Mesendoderm (in vitro differentiated cells): Measurements from ENCODE around the gene APOBEC3B.

Source experiments
- DNase-seq: peaks from one replicate; pipeline ENCODE4 v3.0.0; 2013
- H2AK5ac ChIP-seq: 2 replicates; pipeline ENCODE4 v1.6.1; 2013; ENCODE audit warnings: low read length, inconsistent platforms
- H2BK120ac ChIP-seq: 2 replicates; pipeline ENCODE4 v1.6.1; 2013; ENCODE audit warnings: low read depth, mild to moderate bottlenecking, low read length, moderate library complexity, mixed read lengths
- H2BK15ac ChIP-seq: replicated peaks from 2 replicates; pipeline ENCODE4 v1.6.1; 2013; ENCODE audit warnings: low read depth, mild to moderate bottlenecking, moderate library complexity
- H2BK5ac ChIP-seq: 2 replicates; pipeline ENCODE4 v1.6.1; 2013; ENCODE audit warnings: low read length, inconsistent platforms
- H3K18ac ChIP-seq: 2 replicates; pipeline ENCODE4 v1.6.1; 2013; ENCODE audit warnings: mild to moderate bottlenecking, low read length, mixed read lengths
- H3K23ac ChIP-seq: one replicate; pipeline ENCODE4 v1.6.1; 2013; ENCODE audit warnings: low read length
- H3K27ac ChIP-seq: 2 replicates; pipeline ENCODE4 v1.5.1; 2013; ENCODE audit warnings: low read depth, mild to moderate bottlenecking, inconsistent platforms, low read length, moderate library complexity
- H3K27me3 ChIP-seq: 2 replicates; pipeline ENCODE4 v1.6.1; 2013; ENCODE audit warnings: low read length, control low read depth, mild to moderate bottlenecking, inconsistent platforms; ENCODE audit not compliant: insufficient read depth, poor library complexity
- H3K36me3 ChIP-seq: 2 replicates; pipeline ENCODE4 v1.6.1; 2013; ENCODE audit warnings: low read length, inconsistent platforms; ENCODE audit not compliant: control insufficient read depth, insufficient read depth
- H3K4ac ChIP-seq: one replicate; pipeline ENCODE4 v1.6.1; 2013; ENCODE audit warnings: low read depth, mild to moderate bottlenecking, low read length, moderate library complexity
- H3K4me1 ChIP-seq: 2 replicates; pipeline ENCODE4 v1.6.1; 2013; ENCODE audit warnings: low read depth, low read length, inconsistent platforms; ENCODE audit not compliant: control insufficient read depth
- H3K4me2 ChIP-seq: 2 replicates; pipeline ENCODE4 v1.6.1; 2013; ENCODE audit warnings: low read length
- H3K4me3 ChIP-seq: 2 replicates; pipeline ENCODE4 v1.5.1; 2013; ENCODE audit warnings: mild to moderate bottlenecking, low read length
- H3K56ac ChIP-seq: one replicate; pipeline ENCODE4 v1.6.1; 2013; ENCODE audit warnings: low read length
- H3K79me1 ChIP-seq: 2 replicates; pipeline ENCODE4 v1.6.1; 2013; ENCODE audit warnings: low read length, inconsistent platforms
- H3K79me2 ChIP-seq: 2 replicates; pipeline ENCODE4 v1.6.1; 2013; ENCODE audit warnings: mild to moderate bottlenecking, low read length; ENCODE audit not compliant: control insufficient read depth, insufficient read depth
- H3K9ac ChIP-seq: 2 replicates; pipeline ENCODE4 v1.6.1; 2013; ENCODE audit warnings: low read length, inconsistent platforms
- H4K5ac ChIP-seq: one replicate; pipeline ENCODE4 v1.6.1; 2013; ENCODE audit warnings: low read length
- H4K8ac ChIP-seq: one replicate; pipeline ENCODE4 v1.6.1; 2013; ENCODE audit warnings: low read depth, mild to moderate bottlenecking, control low read depth, low read length, moderate library complexity
- WGBS: extraction: QIAGEN DNeasy Blood & Tissue Kit; methylation state at CpG from one replicate; pipeline ENCODE4 v1.1.7; 2013; ENCODE audit warnings: low lambda C conversion rate, missing lambda C conversion rate; ENCODE audit not compliant: insufficient coverage; ENCODE audit errors: extremely low coverage; 5-methylcytosine and 5-hydroxymethylcytosine counted together

Gene APOBEC3B

GRCh38 chr22:38947321-38948140 is 34.6 kb upstream of the APOBEC3B start:
- no peak overlapping the region for H3K4ac ChIP-seq
- H2AK5ac ChIP-seq, result no peak overlapping the region
- H3K4me1 ChIP-seq, result no peaks in the 10 kb centered on the region
- no peak overlapping the region for H3K56ac ChIP-seq
- H3K23ac ChIP-seq, result no peak overlapping the region
- DNase-seq, result no peak
- no peaks in the 10 kb centered on the region for H3K36me3 ChIP-seq
- H2BK120ac ChIP-seq, result no peak overlapping the region
- no peaks in the 10 kb centered on the region for H3K27me3 ChIP-seq
- no peaks in the 10 kb centered on the region for H3K79me1 ChIP-seq
- H3K27ac ChIP-seq, result no peak overlapping the region
- no peak overlapping the region for H3K18ac ChIP-seq
- H3K79me2 ChIP-seq, result no peaks in the 10 kb centered on the region
- H4K8ac ChIP-seq, result no peak overlapping the region
- WGBS, result no CpG with 5 or more reads among the region's 14 CpGs
- no peak overlapping the region for H3K4me2 ChIP-seq
- no peak overlapping the region for H3K4me3 ChIP-seq
- no peak overlapping the region for H2BK5ac ChIP-seq
- H3K9ac ChIP-seq, result no peak overlapping the region
- no peak overlapping the region for H4K5ac ChIP-seq
- H2BK15ac ChIP-seq, result no peak overlapping the region

GRCh38 chr22:38948181-38948940 is 33.8 kb upstream of the APOBEC3B start:
- Histone ChIP-seq H2BK15ac (no peak overlapping the region), H3K23ac (no peak overlapping the region), H2BK5ac (no peak overlapping the region), H3K79me1 (no peaks in the 10 kb centered on the region), H3K79me2 (no peaks in the 10 kb centered on the region), H3K36me3 (no peaks in the 10 kb centered on the region), H2AK5ac (no peak overlapping the region), H3K4me1 (no peaks in the 10 kb centered on the region), H3K9ac (no peak overlapping the region), H4K8ac (no peak overlapping the region), H4K5ac (no peak overlapping the region), H3K4ac (no peak overlapping the region), H3K56ac (no peak overlapping the region), H3K4me2 (no peak overlapping the region), H2BK120ac (no peak overlapping the region), H3K27ac (no peak overlapping the region), H3K18ac (no peak overlapping the region), H3K27me3 (no peaks in the 10 kb centered on the region), H3K4me3 (no peak overlapping the region)
- WGBS, result no CpG with 5 or more reads among the region's 7 CpGs
- DNase-seq, result no peak

- no peak overlapping the region for H3K23ac ChIP-seq
- no peak for DNase-seq
- H3K4me2 ChIP-seq, result no peak overlapping the region
- no peak overlapping the region for H3K18ac ChIP-seq
- H2BK5ac ChIP-seq, result no peak overlapping the region
- H3K4me1 ChIP-seq, result no peaks in the 10 kb centered on the region
- no peak overlapping the region for H3K27ac ChIP-seq
- H3K4ac ChIP-seq, result no peak overlapping the region
- H2AK5ac ChIP-seq, result no peak overlapping the region
- H2BK15ac ChIP-seq, result no peak overlapping the region
- no CpG with 5 or more reads among the region's 8 CpGs for WGBS
- H2BK120ac ChIP-seq, result no peak overlapping the region
- H3K4me3 ChIP-seq, result no peak overlapping the region
- no peaks in the 10 kb centered on the region for H3K36me3 ChIP-seq
- no peak overlapping the region for H3K9ac ChIP-seq
- H4K5ac ChIP-seq, result no peak overlapping the region
- no peaks in the 10 kb centered on the region for H3K79me2 ChIP-seq
- H4K8ac ChIP-seq, result no peak overlapping the region
- H3K56ac ChIP-seq, result no peak overlapping the region
- H3K79me1 ChIP-seq, result no peaks in the 10 kb centered on the region
- no peaks in the 10 kb centered on the region for H3K27me3 ChIP-seq
Observed at GRCh38 chr22:38949889-38950405, 32.2 kb upstream of the APOBEC3B start.

- H3K79me1 ChIP-seq, result no peaks in the 10 kb centered on the region
- no peak overlapping the region for H4K8ac ChIP-seq
- no peak overlapping the region for H2BK15ac ChIP-seq
- H3K27ac ChIP-seq, result no peak overlapping the region
- H2AK5ac ChIP-seq, result no peak overlapping the region
- H4K5ac ChIP-seq, result no peak overlapping the region
- H3K79me2 ChIP-seq, result no peaks in the 10 kb centered on the region
- no peak overlapping the region for H2BK120ac ChIP-seq
- H3K4me2 ChIP-seq, result no peak overlapping the region
- no peak overlapping the region for H3K23ac ChIP-seq
- no peaks in the 10 kb centered on the region for H3K36me3 ChIP-seq
- H3K56ac ChIP-seq, result no peak overlapping the region
- no peaks in the 10 kb centered on the region for H3K27me3 ChIP-seq
- H3K9ac ChIP-seq, result no peak overlapping the region
- no CpG with 5 or more reads among the region's 13 CpGs for WGBS
- no peak for DNase-seq
- H3K4me3 ChIP-seq, result no peak overlapping the region
- H2BK5ac ChIP-seq, result no peak overlapping the region
- H3K4me1 ChIP-seq, result no peaks in the 10 kb centered on the region
- H3K18ac ChIP-seq, result no peak overlapping the region
- H3K4ac ChIP-seq, result no peak overlapping the region
Observed at GRCh38 chr22:38950527-38951295, 31.4 kb upstream of the APOBEC3B start.

GRCh38 chr22:38951734-38952133 is 30.4 kb upstream of the APOBEC3B start:
- Histone ChIP-seq H3K4me1 (no peaks in the 10 kb centered on the region), H2BK5ac (no peak overlapping the region), H3K18ac (no peak overlapping the region), H3K27ac (no peak overlapping the region), H3K36me3 (no peaks in the 10 kb centered on the region), H3K56ac (no peak overlapping the region), H3K9ac (no peak overlapping the region), H3K4me3 (no peak overlapping the region), H3K27me3 (no peaks in the 10 kb centered on the region), H3K4ac (no peak overlapping the region), H2BK15ac (no peak overlapping the region), H3K4me2 (no peak overlapping the region), H3K79me1 (no peaks in the 10 kb centered on the region), H3K79me2 (no peaks in the 10 kb centered on the region), H4K8ac (no peak overlapping the region), H2AK5ac (no peak overlapping the region), H3K23ac (no peak overlapping the region), H2BK120ac (no peak overlapping the region), H4K5ac (no peak overlapping the region)
- no CpG with 5 or more reads among the region's 2 CpGs for WGBS
- DNase-seq, result no peak
